IMR-90 (cell line): Measurements from ENCODE around the gene MKX.

Experiments used
- BHLHE40 ChIP-seq: fragments of 150-350 bp; IDR thresholded peaks from 2 replicates; pipeline ENCODE4 v1.6.1; 2016; ENCODE audit warnings: mild to moderate bottlenecking, low read depth, low read length
- CEBPB ChIP-seq: IDR thresholded peaks from 2 replicates; pipeline ENCODE4 v1.6.1; 2012; ENCODE audit warnings: low read depth, low read length, improper control_type of control experiment
- FOS ChIP-seq: fragments of 150-350 bp; IDR thresholded peaks from 2 replicates; pipeline ENCODE4 v1.6.1; 2016; ENCODE audit warnings: low read depth, low read length
- MAZ ChIP-seq: IDR thresholded peaks from 2 replicates; pipeline ENCODE4 v1.6.1; 2012; ENCODE audit warnings: low read depth, mild to moderate bottlenecking, low read length, improper control_type of control experiment, moderate library complexity, borderline replicate concordance
- MXI1 ChIP-seq: IDR thresholded peaks from 2 replicates; pipeline ENCODE4 v1.6.1; 2012; ENCODE audit warnings: low read depth, mild to moderate bottlenecking, low read length, moderate library complexity, borderline replicate concordance
- NFE2L2 ChIP-seq: fragments of 150-350 bp; IDR thresholded peaks from 2 replicates; pipeline ENCODE4 v1.6.1; 2016; ENCODE audit warnings: low read depth, mild to moderate bottlenecking, low read length
- POLR2A ChIP-seq: IDR thresholded peaks from 2 replicates; pipeline ENCODE4 v1.6.1; 2012; ENCODE audit warnings: mild to moderate bottlenecking, low read depth, low read length
- RAD21 ChIP-seq: IDR thresholded peaks from 2 replicates; pipeline ENCODE4 v1.6.1; 2012; ENCODE audit warnings: low read length, improper control_type of control experiment
- RCOR1 ChIP-seq: IDR thresholded peaks from 2 replicates; pipeline ENCODE4 v1.6.1; 2012; ENCODE audit warnings: mild to moderate bottlenecking, low read length, improper control_type of control experiment; ENCODE audit not compliant: insufficient replicate concordance
- RFX5 ChIP-seq: IDR thresholded peaks from 2 replicates; pipeline ENCODE4 v1.8.0; 2012; ENCODE audit warnings: low read depth, mild to moderate bottlenecking, low read length, moderate library complexity
- SMC3 ChIP-seq: fragments of 150-350 bp; IDR thresholded peaks from 2 replicates; pipeline ENCODE4 v1.6.1; 2016; ENCODE audit warnings: low read depth, mild to moderate bottlenecking, antibody characterized with exemption, low read length, moderate library complexity
- TF ChIP-seq, protein P1 (sequence below): conservative IDR thresholded peaks from 2 replicates; pipeline ENCODE4 v1.5.1; 2012; ENCODE audit warnings: mild to moderate bottlenecking, low read depth, low read length, improper control_type of control experiment
- TF ChIP-seq, protein P2 (sequence below): fragments of 150-350 bp; IDR thresholded peaks from 2 replicates; pipeline ENCODE4 v1.6.1; 2016; ENCODE audit warnings: low read depth, mild to moderate bottlenecking, low read length, moderate library complexity, borderline replicate concordance
- TF ChIP-seq, protein P3 (sequence below): fragments of 150-350 bp; IDR thresholded peaks from 2 replicates; pipeline ENCODE4 v1.6.1; 2017; ENCODE audit warnings: mild to moderate bottlenecking, antibody characterized with exemption, low read length, low read depth

DNA sequence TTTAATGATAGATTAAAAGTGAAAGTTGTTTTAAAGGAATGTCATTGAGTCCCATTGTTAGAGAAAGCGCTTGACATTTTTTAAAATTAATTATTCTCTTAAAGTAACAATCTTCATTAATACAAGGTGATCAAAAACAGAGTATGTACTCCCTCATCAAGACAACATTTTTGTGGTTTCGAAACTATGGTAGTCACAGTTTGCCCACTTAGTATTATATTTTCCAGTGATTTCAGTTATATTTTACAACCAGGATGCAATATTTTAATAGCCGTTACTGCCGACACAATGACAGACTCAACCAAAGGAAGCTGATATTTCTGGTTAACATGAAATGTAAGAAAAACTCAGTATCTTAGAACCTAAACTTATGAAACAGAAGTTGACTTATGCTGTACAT lies 31.3 kb downstream of the MKX start:
- TF ChIP-seq POLR2A (no peak), RAD21 (no peak), SMC3 (no peak), BHLHE40 (no peak), RCOR1 (no peak), RFX5 (no peak), NFE2L2 (no peak), MAZ (no peak), CEBPB (no peak), MXI1 (no peak), FOS (no peak)
- TF ChIP-seq, protein P1, sequence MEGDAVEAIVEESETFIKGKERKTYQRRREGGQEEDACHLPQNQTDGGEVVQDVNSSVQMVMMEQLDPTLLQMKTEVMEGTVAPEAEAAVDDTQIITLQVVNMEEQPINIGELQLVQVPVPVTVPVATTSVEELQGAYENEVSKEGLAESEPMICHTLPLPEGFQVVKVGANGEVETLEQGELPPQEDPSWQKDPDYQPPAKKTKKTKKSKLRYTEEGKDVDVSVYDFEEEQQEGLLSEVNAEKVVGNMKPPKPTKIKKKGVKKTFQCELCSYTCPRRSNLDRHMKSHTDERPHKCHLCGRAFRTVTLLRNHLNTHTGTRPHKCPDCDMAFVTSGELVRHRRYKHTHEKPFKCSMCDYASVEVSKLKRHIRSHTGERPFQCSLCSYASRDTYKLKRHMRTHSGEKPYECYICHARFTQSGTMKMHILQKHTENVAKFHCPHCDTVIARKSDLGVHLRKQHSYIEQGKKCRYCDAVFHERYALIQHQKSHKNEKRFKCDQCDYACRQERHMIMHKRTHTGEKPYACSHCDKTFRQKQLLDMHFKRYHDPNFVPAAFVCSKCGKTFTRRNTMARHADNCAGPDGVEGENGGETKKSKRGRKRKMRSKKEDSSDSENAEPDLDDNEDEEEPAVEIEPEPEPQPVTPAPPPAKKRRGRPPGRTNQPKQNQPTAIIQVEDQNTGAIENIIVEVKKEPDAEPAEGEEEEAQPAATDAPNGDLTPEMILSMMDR: no peak
- TF ChIP-seq, protein P2, sequence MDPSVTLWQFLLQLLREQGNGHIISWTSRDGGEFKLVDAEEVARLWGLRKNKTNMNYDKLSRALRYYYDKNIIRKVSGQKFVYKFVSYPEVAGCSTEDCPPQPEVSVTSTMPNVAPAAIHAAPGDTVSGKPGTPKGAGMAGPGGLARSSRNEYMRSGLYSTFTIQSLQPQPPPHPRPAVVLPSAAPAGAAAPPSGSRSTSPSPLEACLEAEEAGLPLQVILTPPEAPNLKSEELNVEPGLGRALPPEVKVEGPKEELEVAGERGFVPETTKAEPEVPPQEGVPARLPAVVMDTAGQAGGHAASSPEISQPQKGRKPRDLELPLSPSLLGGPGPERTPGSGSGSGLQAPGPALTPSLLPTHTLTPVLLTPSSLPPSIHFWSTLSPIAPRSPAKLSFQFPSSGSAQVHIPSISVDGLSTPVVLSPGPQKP: no peak
- TF ChIP-seq, protein P3, sequence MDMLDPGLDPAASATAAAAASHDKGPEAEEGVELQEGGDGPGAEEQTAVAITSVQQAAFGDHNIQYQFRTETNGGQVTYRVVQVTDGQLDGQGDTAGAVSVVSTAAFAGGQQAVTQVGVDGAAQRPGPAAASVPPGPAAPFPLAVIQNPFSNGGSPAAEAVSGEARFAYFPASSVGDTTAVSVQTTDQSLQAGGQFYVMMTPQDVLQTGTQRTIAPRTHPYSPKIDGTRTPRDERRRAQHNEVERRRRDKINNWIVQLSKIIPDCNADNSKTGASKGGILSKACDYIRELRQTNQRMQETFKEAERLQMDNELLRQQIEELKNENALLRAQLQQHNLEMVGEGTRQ: no peak
